ENCODE measurements around the gene HSPG2.

The HSPG2 gene

DNA sequence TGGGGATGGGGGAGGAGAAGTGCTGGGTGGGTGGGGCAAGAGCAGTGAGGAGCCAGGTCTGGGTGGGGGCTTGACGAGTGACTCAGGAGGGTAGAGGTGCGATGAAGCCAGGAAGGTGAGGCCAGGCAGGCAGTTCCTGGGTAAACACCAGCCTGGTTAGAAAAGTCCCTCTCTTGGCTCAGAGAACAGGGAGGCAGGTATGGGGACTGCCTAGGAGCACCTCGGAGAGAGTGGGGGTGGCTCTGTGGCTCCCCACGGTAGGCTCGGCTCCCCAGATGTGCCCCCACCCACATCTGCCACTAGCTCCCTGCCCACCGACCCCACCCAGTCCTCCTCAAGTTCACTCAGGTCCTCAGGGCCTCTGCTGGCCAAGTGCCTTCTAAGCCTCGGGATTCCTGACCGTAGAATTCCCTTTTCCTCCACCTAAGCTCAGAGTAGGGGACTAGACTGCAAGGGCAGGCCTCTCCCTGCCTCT lies 1.2 kb downstream of the HSPG2 start:
- TF ChIP-seq, protein P1, sequence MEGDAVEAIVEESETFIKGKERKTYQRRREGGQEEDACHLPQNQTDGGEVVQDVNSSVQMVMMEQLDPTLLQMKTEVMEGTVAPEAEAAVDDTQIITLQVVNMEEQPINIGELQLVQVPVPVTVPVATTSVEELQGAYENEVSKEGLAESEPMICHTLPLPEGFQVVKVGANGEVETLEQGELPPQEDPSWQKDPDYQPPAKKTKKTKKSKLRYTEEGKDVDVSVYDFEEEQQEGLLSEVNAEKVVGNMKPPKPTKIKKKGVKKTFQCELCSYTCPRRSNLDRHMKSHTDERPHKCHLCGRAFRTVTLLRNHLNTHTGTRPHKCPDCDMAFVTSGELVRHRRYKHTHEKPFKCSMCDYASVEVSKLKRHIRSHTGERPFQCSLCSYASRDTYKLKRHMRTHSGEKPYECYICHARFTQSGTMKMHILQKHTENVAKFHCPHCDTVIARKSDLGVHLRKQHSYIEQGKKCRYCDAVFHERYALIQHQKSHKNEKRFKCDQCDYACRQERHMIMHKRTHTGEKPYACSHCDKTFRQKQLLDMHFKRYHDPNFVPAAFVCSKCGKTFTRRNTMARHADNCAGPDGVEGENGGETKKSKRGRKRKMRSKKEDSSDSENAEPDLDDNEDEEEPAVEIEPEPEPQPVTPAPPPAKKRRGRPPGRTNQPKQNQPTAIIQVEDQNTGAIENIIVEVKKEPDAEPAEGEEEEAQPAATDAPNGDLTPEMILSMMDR (IDR thresholded peaks at IDR 0.05; ENCODE audit: low read depth, low read length): no peak
- no peaks in the 10 kb centered on the region for H3K27me3 ChIP-seq (ENCODE audit: insufficient read depth, low read depth, severe bottlenecking)
- H3K27ac ChIP-seq: no peak overlapping the region
- H3K36me3 ChIP-seq: no peaks in the 10 kb centered on the region
- no peak for DNase-seq
- H3K4me3 ChIP-seq (ENCODE audit: low read depth, low read length): peak overlapping the region; percentile 63
- H3K9me3 ChIP-seq (ENCODE audit: severe bottlenecking): no peaks in the 10 kb centered on the region

DNA sequence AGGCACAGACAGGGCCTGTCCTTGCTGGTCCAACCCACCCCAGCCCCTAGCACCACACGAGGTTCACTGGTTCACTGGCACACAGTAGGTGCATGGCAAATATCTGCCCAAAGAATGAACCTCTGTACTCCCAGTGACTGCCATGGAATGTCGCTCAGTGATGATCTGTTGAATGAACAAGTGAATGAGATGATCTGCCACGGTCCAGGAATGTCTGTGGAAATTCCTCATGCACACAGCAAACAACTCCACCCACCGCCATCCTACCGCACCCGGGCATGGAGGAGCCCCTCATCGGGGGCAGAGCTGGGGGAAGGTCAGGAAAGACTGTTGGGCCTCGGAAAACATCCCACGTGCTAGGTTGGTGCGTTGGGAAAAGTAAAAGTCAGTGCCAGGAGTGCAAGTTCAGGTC lies 1.7 kb downstream of the HSPG2 start:
- H3K27me3 ChIP-seq (ENCODE audit: insufficient read depth, low read depth, severe bottlenecking): no peaks in the 10 kb centered on the region
- TF ChIP-seq, protein P1 (IDR thresholded peaks at IDR 0.05; ENCODE audit: low read depth, low read length): no peak
- H3K4me3 ChIP-seq (ENCODE audit: low read depth, low read length): no peak overlapping the region

DNA sequence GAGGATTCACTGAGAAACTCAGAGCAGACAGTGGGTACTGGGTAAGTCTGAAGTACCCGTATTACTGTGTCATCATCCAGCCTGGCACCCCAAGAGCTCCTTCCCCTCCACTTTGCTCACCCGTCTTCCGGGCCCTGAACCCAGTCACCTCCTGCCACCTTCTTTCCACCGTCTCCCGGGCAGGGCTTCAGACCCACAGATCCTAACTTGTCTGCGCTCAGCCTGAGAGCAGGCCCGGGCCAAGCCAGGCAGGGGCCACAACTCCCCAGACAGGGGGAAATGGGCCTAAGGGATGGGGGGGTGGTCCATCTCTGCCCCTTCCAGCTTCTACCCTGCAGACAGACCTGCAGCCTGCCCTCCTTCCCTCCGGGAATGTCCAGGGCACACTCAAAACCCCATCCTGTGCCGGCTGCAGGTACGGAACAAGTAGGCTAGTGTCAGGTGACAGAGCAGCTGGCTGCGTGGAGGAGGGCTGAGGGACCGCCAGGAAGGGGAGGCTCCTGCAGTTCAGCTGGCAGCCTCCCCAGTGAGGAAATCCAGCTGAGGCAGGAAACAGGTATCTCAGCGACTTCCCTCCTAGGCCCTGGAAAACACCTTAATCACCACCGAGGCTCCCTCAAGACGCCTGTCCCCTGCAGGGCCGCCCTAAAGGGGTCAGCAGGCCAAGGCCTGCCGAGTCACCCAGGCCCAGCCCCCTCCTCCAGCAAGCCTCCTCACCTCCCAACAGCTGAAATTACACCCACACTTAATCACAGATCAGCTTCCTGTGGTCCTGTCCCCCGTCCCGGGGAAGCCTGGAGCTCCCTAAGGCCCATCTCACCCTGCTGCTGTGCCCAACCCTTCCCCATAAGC lies 3.5 kb downstream of the HSPG2 start:
- H3K27ac ChIP-seq: peak overlapping the region; percentile 53
- no peaks in the 10 kb centered on the region for H3K36me3 ChIP-seq
- DNase-seq: peak; percentile 48
- H3K9me3 ChIP-seq (ENCODE audit: severe bottlenecking): no peaks in the 10 kb centered on the region
- H3K27me3 ChIP-seq (ENCODE audit: insufficient read depth, low read depth, severe bottlenecking): no peaks in the 10 kb centered on the region
- TF ChIP-seq, protein P1 (IDR thresholded peaks at IDR 0.05; ENCODE audit: low read depth, low read length): no peak
- no peak overlapping the region for H3K4me3 ChIP-seq (ENCODE audit: low read depth, low read length)

More for the DNA sequence above, 1.7 kb downstream of the HSPG2 start:
- no peak for DNase-seq
- no peak overlapping the region for H3K27ac ChIP-seq
- no peaks in the 10 kb centered on the region for H3K9me3 ChIP-seq (ENCODE audit: severe bottlenecking)
- no peaks in the 10 kb centered on the region for H3K36me3 ChIP-seq

DNA sequence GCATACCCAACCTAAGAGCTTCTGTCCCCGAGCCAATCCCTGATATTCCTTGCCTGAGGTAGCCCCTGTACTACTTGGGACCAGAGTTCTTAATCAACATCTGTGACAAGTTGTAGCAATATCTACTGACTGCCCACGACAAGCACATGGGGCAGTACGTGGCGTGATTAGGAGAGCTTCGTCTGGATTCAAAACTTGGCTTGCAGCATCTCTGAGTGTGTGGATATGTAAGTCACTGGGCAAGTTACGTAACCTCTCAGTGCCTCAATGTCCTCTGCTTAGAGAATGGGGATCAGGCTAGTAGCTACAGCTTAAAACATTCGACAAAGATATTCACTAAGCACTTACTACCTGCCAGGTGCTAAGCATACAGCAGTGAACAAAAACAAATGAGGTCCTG lies 5.0 kb downstream of the HSPG2 start:
- Histone ChIP-seq H3K27me3 (ENCODE audit: insufficient read depth, low read depth, severe bottlenecking) (no peaks in the 10 kb centered on the region), H3K4me3 (ENCODE audit: low read depth, low read length) (no peak overlapping the region), H3K27ac (no peak overlapping the region), H3K9me3 (ENCODE audit: severe bottlenecking) (no peaks in the 10 kb centered on the region), H3K36me3 (no peaks in the 10 kb centered on the region; the same call in 1 of the 2 replicates)
- TF ChIP-seq, protein P1 (IDR thresholded peaks at IDR 0.05; ENCODE audit: low read depth, low read length): no peak
- no peak for DNase-seq

DNA sequence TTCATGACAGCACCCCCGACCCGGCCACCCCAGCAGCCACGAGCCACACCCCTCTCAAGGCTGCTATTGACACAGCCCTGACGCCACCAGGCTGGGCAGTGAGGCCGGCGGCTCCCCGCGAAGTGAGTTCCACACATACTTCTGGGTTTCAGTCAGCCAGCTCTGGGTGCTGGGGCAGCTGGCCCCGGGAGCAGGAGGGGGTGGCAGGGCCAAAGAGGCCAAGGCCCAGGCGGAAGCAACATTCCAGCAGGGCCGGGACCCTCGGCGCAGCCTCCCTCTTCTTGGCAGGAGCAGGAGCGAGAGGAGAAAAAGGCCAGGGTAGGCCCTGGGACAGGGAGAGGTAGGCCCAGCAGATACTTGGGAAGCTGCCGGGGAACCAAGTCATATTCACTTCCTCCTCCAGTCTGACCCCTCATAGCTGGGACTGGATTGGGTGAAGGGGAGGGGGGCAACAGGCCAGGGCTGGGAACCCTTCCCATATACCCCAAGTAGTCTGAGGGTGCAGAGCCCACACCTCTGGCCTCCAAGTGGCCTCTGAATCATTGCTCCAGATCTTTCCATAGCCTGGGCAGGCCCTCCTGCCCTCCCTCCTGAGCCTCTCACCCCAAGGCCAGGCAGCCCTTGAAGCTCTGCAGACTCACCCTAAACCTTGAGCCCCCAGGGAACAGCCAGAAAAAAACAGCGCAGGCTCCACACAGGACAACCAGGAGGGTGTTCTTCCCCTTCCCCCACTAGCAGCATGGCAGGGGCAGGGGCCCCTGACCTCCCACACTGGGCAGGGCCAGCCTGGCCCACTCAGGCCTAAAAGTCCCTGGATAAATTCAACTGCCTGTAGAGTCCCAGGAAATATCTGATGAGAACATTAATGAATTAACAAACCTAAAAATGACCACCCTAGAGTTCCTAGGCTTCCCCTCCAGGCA lies 5.7 kb downstream of the HSPG2 start:
- Histone ChIP-seq H3K27me3 (ENCODE audit: insufficient read depth, low read depth, severe bottlenecking) (no peaks in the 10 kb centered on the region), H3K9me3 (ENCODE audit: severe bottlenecking) (no peaks in the 10 kb centered on the region), H3K27ac (no peak overlapping the region), H3K4me3 (ENCODE audit: low read depth, low read length) (no peak overlapping the region), H3K36me3 (no peaks in the 10 kb centered on the region; the same call in 1 of the 2 replicates)
- TF ChIP-seq, protein P1 (IDR thresholded peaks at IDR 0.05; ENCODE audit: low read depth, low read length): no peak
- no peak for DNase-seq
